ENCODE data around the gene LRRC2. TPM values are rescaled to one million over a fixed set of nuclear protein-coding genes. Genes with fewer than 3 reads are reported as not detected.

The LRRC2 gene
- total and polyA plus RNA-seq, 2 of the 13 experiments (the other 11 are each of a cell fraction or from before 2014, with no cell fraction given) = 0.27 to 0.58 TPM

DNA sequence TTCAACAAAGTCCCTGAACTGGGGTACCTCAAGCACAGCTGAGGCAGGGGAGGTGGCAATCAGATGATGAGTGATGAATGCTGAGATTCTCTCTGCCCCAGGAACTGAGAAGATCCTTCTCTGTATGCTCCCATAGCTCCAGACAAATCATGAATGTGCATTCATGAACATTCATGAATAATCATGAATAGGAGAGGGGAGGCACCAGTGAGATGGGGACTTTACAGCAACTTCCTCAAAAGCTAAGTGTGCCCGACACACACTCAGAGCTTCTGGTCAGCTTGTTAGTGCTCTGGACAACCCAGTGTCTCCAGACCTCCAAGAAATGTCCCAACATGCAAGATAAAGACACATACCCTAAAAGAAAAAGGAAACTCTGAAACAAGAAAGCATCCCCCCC, 24.3 kb downstream of the LRRC2 start:
- DNase-seq (ENCODE audit: low spot score) = no peak
- H3K27me3 ChIP-seq (ENCODE audit: control insufficient read depth in 1 of 2, insufficient read depth in 2 of 2, low read length in 2 of 2) = no peaks in the 10 kb centered on the region

More for the DNA sequence above, 24.3 kb downstream of the LRRC2 start:
- Histone ChIP-seq H2AFZ (ENCODE audit: low read length) (no peak overlapping the region), H3K79me2 (ENCODE audit: insufficient read depth, low read length) (no peaks in the 10 kb centered on the region), H3K9me3 (ENCODE audit: low read length) (no peaks in the 10 kb centered on the region), H3K36me3 (replicated peaks in 1 of 2; ENCODE audit: control insufficient read depth in 1 of 2, insufficient read depth in 2 of 2, low read length in 2 of 2) (no peaks in the 10 kb centered on the region), H3K27ac (ENCODE audit: extremely low read length, insufficient read depth, low read length) (no peak overlapping the region), H4K20me1 (ENCODE audit: insufficient read depth, low read length) (no peaks in the 10 kb centered on the region), H3K4me2 (ENCODE audit: low read depth, low read length) (no peak overlapping the region), H3K4me3 (replicated peaks in 1 of 3; ENCODE audit: insufficient read depth in 1 of 3, low read depth in 2 of 3, low read length in 3 of 3) (no peak overlapping the region), H3K9ac (ENCODE audit: insufficient read depth, low read depth, low read length) (no peak overlapping the region), H3K4me1 (ENCODE audit: insufficient read depth, low read length) (no peaks in the 10 kb centered on the region)
- whole genome bisulfite sequencing (ENCODE audit: low lambda C conversion rate) = 93% methylated on average over 1 of the region's 1 CpG
- intact Hi-C loops (cut with micrococcal nuclease; ENCODE audit: unreplicated experiment) = no loop called here
- TF ChIP-seq, protein P1, sequence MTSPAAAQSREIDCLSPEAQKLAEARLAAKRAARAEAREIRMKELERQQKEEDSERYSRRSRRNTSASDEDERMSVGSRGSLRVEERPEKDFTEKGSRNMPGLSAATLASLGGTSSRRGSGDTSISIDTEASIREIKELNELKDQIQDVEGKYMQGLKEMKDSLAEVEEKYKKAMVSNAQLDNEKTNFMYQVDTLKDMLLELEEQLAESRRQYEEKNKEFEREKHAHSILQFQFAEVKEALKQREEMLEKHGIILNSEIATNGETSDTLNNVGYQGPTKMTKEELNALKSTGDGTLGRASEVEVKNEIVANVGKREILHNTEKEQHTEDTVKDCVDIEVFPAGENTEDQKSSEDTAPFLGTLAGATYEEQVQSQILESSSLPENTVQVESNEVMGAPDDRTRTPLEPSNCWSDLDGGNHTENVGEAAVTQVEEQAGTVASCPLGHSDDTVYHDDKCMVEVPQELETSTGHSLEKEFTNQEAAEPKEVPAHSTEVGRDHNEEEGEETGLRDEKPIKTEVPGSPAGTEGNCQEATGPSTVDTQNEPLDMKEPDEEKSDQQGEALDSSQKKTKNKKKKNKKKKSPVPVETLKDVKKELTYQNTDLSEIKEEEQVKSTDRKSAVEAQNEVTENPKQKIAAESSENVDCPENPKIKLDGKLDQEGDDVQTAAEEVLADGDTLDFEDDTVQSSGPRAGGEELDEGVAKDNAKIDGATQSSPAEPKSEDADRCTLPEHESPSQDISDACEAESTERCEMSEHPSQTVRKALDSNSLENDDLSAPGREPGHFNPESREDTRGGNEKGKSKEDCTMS (CRISPR knock-in tag; conservative IDR thresholded peaks at IDR 0.05) = no peak
- TF ChIP-seq AGO1 (IDR thresholded peaks at IDR 0.05; ENCODE audit: low read depth, low read length, poor library complexity, severe bottlenecking) = no peak
- TF ChIP-seq, protein P2, sequence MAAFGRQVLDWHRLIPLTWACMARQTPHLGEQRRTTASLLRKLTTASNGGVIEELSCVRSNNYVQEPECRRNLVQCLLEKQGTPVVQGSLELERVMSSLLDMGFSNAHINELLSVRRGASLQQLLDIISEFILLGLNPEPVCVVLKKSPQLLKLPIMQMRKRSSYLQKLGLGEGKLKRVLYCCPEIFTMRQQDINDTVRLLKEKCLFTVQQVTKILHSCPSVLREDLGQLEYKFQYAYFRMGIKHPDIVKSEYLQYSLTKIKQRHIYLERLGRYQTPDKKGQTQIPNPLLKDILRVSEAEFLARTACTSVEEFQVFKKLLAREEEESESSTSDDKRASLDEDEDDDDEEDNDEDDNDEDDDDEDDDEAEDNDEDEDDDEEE (CRISPR knock-in tag; IDR thresholded peaks at IDR 0.05) = no peak
- TF ChIP-seq FIP1L1 (IDR thresholded peaks at IDR 0.05; ENCODE audit: borderline replicate concordance, insufficient read depth, low read depth, low read length) = no peak
- no peak for TF ChIP-seq ZNF737 (CRISPR knock-in tag; IDR thresholded peaks at IDR 0.05; ENCODE audit: borderline replicate concordance)
- no peak for TF ChIP-seq ZNF446 (CRISPR knock-in tag; IDR thresholded peaks at IDR 0.05)
- TF ChIP-seq, protein P3, sequence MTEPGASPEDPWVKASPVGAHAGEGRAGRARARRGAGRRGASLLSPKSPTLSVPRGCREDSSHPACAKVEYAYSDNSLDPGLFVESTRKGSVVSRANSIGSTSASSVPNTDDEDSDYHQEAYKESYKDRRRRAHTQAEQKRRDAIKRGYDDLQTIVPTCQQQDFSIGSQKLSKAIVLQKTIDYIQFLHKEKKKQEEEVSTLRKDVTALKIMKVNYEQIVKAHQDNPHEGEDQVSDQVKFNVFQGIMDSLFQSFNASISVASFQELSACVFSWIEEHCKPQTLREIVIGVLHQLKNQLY (CRISPR knock-in tag; IDR thresholded peaks at IDR 0.05) = no peak
- no peak for TF ChIP-seq SP140L (CRISPR knock-in tag; IDR thresholded peaks at IDR 0.05; ENCODE audit: borderline replicate concordance)
- no peak for TF ChIP-seq ZNF180 (CRISPR knock-in tag; IDR thresholded peaks at IDR 0.05; ENCODE audit: borderline replicate concordance, low read depth)
- TF ChIP-seq CENPX (CRISPR knock-in tag; IDR thresholded peaks at IDR 0.05) = no peak
- no peak for ATAC-seq
- ChIA-PET POLR2A (interaction anchor here (1.2 kb wide), 1 partner anchor 16 kb away, joined by 5 read pairs; no protein-coding TSS in a partner anchor), CTCF (ENCODE audit: low intra/inter-chr PET ratio, low total read pairs) (no interaction called here)
- in situ Hi-C loops (cut with HindIII; ENCODE audit: extremely low pct_ligation_motif_present, low pct_unique_long_range_greater_than_20kb) = no loop called here
- BruUV-seq (replicated peaks) = no TSS peak
- no peak for FAIRE-seq

Measured in HepG2 (cell line).